Astrocyte (in vitro differentiated cells and primary cell): ENCODE measurements around the gene PTPRK. TPM values are rescaled to one million over a fixed set of nuclear protein-coding genes. Genes with fewer than 3 reads are reported as not detected.

Experiments used
- DNase-seq: peaks from one replicate; pipeline ENCODE4 v3.0.0-alpha.2; 2010; ENCODE audit warnings: low read depth
- FAIRE-seq: peaks from 2 replicates; lab custom pipeline; 2011; peaks lifted over from hg19 to GRCh38; lab: Jason Lieb, UNC
- H2AFZ ChIP-seq: 2 replicates; pipeline ENCODE4 v1.6.0; 2012; ENCODE audit warnings: low read depth, low read length, inconsistent platforms
- H3K27ac ChIP-seq: 2 replicates; pipeline ENCODE4 v1.5.1; 2011; ENCODE audit warnings: low read depth, low read length, inconsistent platforms
- H3K27me3 ChIP-seq: 2 replicates; pipeline ENCODE4 v1.6.0; 2011; ENCODE audit warnings: low read length, inconsistent platforms; ENCODE audit not compliant: insufficient read depth
- H3K36me3 ChIP-seq: 2 replicates; pipeline ENCODE4 v1.5.1; 2011; ENCODE audit warnings: low read length, inconsistent platforms; ENCODE audit not compliant: insufficient read depth
- H3K4me1 ChIP-seq: 2 replicates; pipeline ENCODE4 v1.5.1; 2011; ENCODE audit warnings: low read length, inconsistent platforms; ENCODE audit not compliant: insufficient read depth
- H3K4me2 ChIP-seq: 2 replicates; pipeline ENCODE4 v1.6.0; 2012; ENCODE audit warnings: low read length, inconsistent platforms
- H3K4me3 ChIP-seq: 2 replicates; pipeline ENCODE4 v1.5.1; 2011; ENCODE audit warnings: low read depth, mild to moderate bottlenecking, low read length, inconsistent platforms; ENCODE audit not compliant: insufficient read depth
- H3K79me2 ChIP-seq: 2 replicates; pipeline ENCODE4 v1.6.0; 2012; ENCODE audit warnings: mild to moderate bottlenecking, low read length, inconsistent platforms; ENCODE audit not compliant: insufficient read depth
- H3K9ac ChIP-seq: 2 replicates; pipeline ENCODE4 v1.6.0; 2012; ENCODE audit warnings: mild to moderate bottlenecking, low read length, inconsistent platforms
- H3K9me3 ChIP-seq: 2 replicates; pipeline ENCODE4 v1.5.1; 2012; ENCODE audit warnings: low read depth, mild to moderate bottlenecking, low read length, inconsistent platforms; ENCODE audit not compliant: insufficient read depth
- H4K20me1 ChIP-seq: 2 replicates; pipeline ENCODE4 v1.6.0; 2012; ENCODE audit warnings: low read length, inconsistent platforms; ENCODE audit not compliant: insufficient read depth
- H3K27ac Mint-ChIP-seq: one replicate; pipeline ENCODE4 v1.8.0; 2021; ENCODE audit warnings: mild to moderate bottlenecking, mixed read lengths; ENCODE audit not compliant: unreplicated experiment
- H3K27me3 Mint-ChIP-seq: one replicate; pipeline ENCODE4 v1.8.0; 2021; ENCODE audit warnings: low read depth, mixed read lengths; ENCODE audit not compliant: unreplicated experiment
- H3K36me3 Mint-ChIP-seq: one replicate; pipeline ENCODE4 v1.8.0; 2021; ENCODE audit warnings: low read depth, mixed read lengths; ENCODE audit not compliant: unreplicated experiment
- H3K4me1 Mint-ChIP-seq: one replicate; pipeline ENCODE4 v1.8.0; 2021; ENCODE audit warnings: low read depth, mixed read lengths; ENCODE audit not compliant: unreplicated experiment
- H3K4me3 Mint-ChIP-seq: one replicate; pipeline ENCODE4 v1.8.0; 2021; ENCODE audit warnings: mild to moderate bottlenecking, moderate library complexity, mixed read lengths; ENCODE audit not compliant: unreplicated experiment
- H3K9me3 Mint-ChIP-seq: one replicate; pipeline ENCODE4 v1.8.0; 2021; ENCODE audit warnings: mild to moderate bottlenecking, mixed read lengths; ENCODE audit not compliant: unreplicated experiment
- CTCF ChIP-seq: IDR thresholded peaks from 2 replicates; pipeline ENCODE4 v1.5.1; 2011; ENCODE audit warnings: low read depth, mild to moderate bottlenecking, inconsistent platforms, low read length, moderate library complexity; ENCODE audit not compliant: insufficient read depth
- EZH2 ChIP-seq: IDR thresholded peaks from 2 replicates; pipeline ENCODE4 v1.6.1; 2012; ENCODE audit warnings: mild to moderate bottlenecking, low read length, inconsistent platforms; ENCODE audit not compliant: insufficient read depth
- total RNA-seq: library from RNA; stranded (reverse); gene quantifications from 2 replicates; pipeline ENCODE4 v1.2.1, GENCODE V29; 2021

Gene PTPRK
- total RNA-seq, 1 donor from 2014 or later = 159 TPM

- H3K4me1 Mint-ChIP-seq = peaks cover 6% of the 10 kb centered on the region
- Histone ChIP-seq H3K9me3 (no peaks in the 10 kb centered on the region), H3K27ac (no peak overlapping the region), H3K36me3 (no peaks in the 10 kb centered on the region), H3K9ac (no peak overlapping the region), H3K27me3 (no peaks in the 10 kb centered on the region), H3K4me1 (no peaks in the 10 kb centered on the region), H3K4me3 (no peak overlapping the region), H2AFZ (no peak overlapping the region), H3K79me2 (no peaks in the 10 kb centered on the region), H3K4me2 (no peak overlapping the region), H4K20me1 (no peaks in the 10 kb centered on the region)
- no peak overlapping the region for H3K4me3 Mint-ChIP-seq
- DNase-seq = no peak
- no peaks in the 10 kb centered on the region for H3K36me3 Mint-ChIP-seq
- H3K9me3 Mint-ChIP-seq = peaks cover 4% of the 10 kb centered on the region
- no peak for FAIRE-seq
- H3K27me3 Mint-ChIP-seq = no peaks in the 10 kb centered on the region
- H3K27ac Mint-ChIP-seq = no peak overlapping the region
- TF ChIP-seq CTCF (no peak), EZH2 (no peak)
Measured at GRCh38 chr6:127921982-127922381, 598.4 kb downstream of the PTPRK start.

GRCh38 chr6:127920804-127921203 lies 599.6 kb downstream of the PTPRK start:
- TF ChIP-seq CTCF (no peak), EZH2 (no peak)
- Mint-ChIP-seq H3K9me3 (peaks cover 2% of the 10 kb centered on the region), H3K4me1 (peaks cover 6% of the 10 kb centered on the region), H3K27ac (no peak overlapping the region), H3K36me3 (no peaks in the 10 kb centered on the region), H3K27me3 (no peaks in the 10 kb centered on the region), H3K4me3 (no peak overlapping the region)
- Histone ChIP-seq H3K27me3 (no peaks in the 10 kb centered on the region), H3K27ac (no peak overlapping the region), H3K36me3 (no peaks in the 10 kb centered on the region), H3K4me2 (no peak overlapping the region), H3K4me3 (no peak overlapping the region), H3K4me1 (no peaks in the 10 kb centered on the region), H3K9me3 (no peaks in the 10 kb centered on the region), H4K20me1 (no peaks in the 10 kb centered on the region), H2AFZ (no peak overlapping the region), H3K79me2 (no peaks in the 10 kb centered on the region), H3K9ac (no peak overlapping the region)
- DNase-seq = no peak
- no peak for FAIRE-seq
